Astrocyte of the spinal cord (primary cell): ENCODE results near the gene SLC17A1.

Source experiments
- DNase-seq: peaks from one replicate; pipeline ENCODE4 v3.0.0; 2011; ENCODE audit warnings: low read depth, low spot score
- H3K4me3 ChIP-seq: 2 replicates; pipeline ENCODE4 v1.5.1; 2011; ENCODE audit warnings: low read depth, mild to moderate bottlenecking, low read length, moderate library complexity
- in situ Hi-C: cut with HindIII; loops from 2 replicates; pipeline ENCODE4 v1.10.0; 2017; ENCODE audit warnings: low sequenced_read_pairs
- TF ChIP-seq, protein P1 (sequence below): IDR thresholded peaks from 2 replicates; pipeline ENCODE4 v1.5.1; 2012; ENCODE audit warnings: low read depth, mild to moderate bottlenecking, low read length, inconsistent platforms

SLC17A1 gene

DNA sequence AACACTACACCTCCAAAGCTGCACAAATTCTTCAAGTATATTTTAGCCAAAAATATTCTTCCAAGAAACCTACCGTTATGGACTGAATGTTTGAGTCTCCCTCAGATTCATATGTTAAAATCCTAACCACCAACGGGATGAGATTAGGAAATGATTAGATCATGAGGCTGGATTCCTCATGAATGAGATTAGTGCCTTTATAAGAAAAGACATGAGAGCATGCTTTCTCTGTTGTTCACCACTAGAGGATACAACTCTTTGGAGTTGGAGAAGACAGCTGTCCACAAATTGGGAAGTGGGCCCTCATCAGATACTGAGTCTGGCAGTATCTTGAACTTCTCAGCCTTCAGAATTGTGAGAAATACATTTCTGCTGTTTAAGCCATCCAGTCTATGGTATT, 84.4 kb downstream of the SLC17A1 start:
- no peak for DNase-seq
- TF ChIP-seq, protein P1, sequence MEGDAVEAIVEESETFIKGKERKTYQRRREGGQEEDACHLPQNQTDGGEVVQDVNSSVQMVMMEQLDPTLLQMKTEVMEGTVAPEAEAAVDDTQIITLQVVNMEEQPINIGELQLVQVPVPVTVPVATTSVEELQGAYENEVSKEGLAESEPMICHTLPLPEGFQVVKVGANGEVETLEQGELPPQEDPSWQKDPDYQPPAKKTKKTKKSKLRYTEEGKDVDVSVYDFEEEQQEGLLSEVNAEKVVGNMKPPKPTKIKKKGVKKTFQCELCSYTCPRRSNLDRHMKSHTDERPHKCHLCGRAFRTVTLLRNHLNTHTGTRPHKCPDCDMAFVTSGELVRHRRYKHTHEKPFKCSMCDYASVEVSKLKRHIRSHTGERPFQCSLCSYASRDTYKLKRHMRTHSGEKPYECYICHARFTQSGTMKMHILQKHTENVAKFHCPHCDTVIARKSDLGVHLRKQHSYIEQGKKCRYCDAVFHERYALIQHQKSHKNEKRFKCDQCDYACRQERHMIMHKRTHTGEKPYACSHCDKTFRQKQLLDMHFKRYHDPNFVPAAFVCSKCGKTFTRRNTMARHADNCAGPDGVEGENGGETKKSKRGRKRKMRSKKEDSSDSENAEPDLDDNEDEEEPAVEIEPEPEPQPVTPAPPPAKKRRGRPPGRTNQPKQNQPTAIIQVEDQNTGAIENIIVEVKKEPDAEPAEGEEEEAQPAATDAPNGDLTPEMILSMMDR, result no peak
- in situ Hi-C loops, result no loop called here
- H3K4me3 ChIP-seq, result no peak overlapping the region

DNA sequence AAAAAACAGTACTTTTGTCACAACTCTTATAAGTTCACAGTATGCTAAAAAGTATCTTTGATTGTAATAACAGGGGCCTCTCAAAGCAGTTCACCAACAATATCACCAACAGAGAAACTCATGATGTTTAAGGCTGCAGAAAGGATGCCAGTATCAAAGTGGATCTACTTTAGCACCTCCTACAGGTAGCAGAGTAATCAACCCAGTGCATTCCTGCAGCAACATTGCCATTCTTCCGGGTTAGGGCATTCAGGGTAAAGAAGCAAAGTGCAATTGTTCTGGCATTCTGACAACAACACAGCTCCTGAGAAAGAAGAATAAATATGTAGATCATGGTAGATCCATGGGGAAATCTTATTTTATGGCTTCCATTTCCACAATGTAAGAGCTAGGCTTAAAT, 84.9 kb downstream of the SLC17A1 start:
- DNase-seq, result no peak
- TF ChIP-seq, protein P1, result no peak
- in situ Hi-C loops, result no loop called here
- H3K4me3 ChIP-seq, result no peak overlapping the region

DNA sequence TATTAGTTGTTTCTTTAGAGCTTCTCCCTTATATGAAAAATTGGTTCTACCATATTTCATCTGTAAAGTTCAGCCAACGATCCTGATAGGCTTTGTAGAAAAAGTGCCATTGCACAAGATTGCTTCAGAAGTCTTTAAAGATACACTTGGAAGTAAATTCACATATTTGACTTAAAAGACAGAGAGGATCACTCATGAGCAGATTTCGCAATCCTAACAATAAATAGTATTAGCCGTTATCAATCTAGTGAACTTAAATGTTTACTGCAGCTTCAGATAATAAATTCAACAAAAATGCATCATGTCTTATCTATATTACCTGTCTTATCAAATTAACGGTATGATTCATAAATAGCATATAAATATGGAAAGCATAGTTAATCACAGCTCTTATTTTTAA, 86.0 kb downstream of the SLC17A1 start:
- in situ Hi-C loops, result no loop called here
- TF ChIP-seq, protein P1, result no peak
- no peak overlapping the region for H3K4me3 ChIP-seq
- DNase-seq, result no peak

DNA sequence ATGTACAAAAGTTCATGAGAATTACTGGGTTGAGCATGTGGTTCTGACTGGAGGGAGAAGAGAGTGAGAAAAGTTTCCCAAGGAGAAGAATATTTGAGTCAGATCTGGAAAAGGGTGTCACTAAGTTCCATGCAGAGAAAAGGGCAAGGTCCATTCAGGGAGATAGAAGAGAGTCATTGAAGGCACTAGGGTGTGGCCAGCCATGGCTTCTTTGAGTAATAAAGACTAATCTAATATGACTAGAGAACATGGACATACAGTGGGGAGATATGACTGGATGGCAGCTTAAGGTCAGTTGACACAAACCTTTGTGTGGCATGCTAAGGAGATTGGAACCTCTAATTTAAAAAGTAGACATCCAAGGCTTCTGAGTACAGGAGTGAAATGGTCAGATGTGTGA, 88.0 kb downstream of the SLC17A1 start:
- no peak overlapping the region for H3K4me3 ChIP-seq
- no peak for DNase-seq
- in situ Hi-C loops, result no loop called here
- TF ChIP-seq, protein P1, result no peak

DNA sequence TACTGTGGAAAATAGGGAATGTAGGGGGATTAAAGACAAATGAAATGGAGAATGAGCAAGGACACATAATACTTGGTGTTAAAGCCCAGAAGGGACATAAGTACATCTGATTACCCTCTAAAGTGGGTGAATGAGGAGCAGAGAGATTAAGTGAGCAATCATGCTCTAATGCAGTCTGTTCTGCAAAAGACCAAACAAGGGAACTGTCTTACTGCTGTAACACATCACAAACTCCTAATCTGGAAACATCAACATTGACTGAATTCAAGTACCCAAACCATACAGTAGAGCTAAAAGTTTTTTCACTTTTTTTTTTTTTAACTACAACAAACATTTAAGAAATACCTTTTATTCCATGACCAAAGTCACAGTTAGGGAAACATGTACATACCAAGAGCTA, 96.6 kb downstream of the SLC17A1 start:
- in situ Hi-C loops, result no loop called here
- DNase-seq, result no peak
- no peak overlapping the region for H3K4me3 ChIP-seq
- TF ChIP-seq, protein P1, result no peak
